AG04450 (cell line): ENCODE results near the gene LMO3. TPM values are rescaled to one million over a fixed set of nuclear protein-coding genes. Genes with fewer than 3 reads are reported as not detected.

Experiments used
- CTCF ChIA-PET: fragments of 300-600, 350-600 bp; formaldehyde crosslinking; extraction: SDS; loops from one replicate; lab custom pipeline; 2022; ENCODE audit warnings: antibody characterized with exemption, inconsistent platforms; lab: Charles Lee
- POLR2A ChIA-PET: fragments of 350-600 bp; formaldehyde crosslinking; extraction: SDS; loops from one replicate; lab custom pipeline; 2021; ENCODE audit warnings: antibody characterized with exemption, inconsistent platforms; lab: Yijun Ruan, JAX
- DNase-seq: peaks from one replicate; pipeline ENCODE4 v3.0.0-alpha.2; 2011; ENCODE audit warnings: low read depth, low spot score
- H3K27ac ChIP-seq: one replicate; pipeline ENCODE4 v1.5.1; 2012; ENCODE audit warnings: low read depth, low read length, control low read depth
- H3K27me3 ChIP-seq: one replicate; pipeline ENCODE4 v1.6.0; 2012; ENCODE audit warnings: low read length; ENCODE audit not compliant: control insufficient read depth, insufficient read depth
- H3K4me3 ChIP-seq: 2 replicates; pipeline ENCODE4 v1.5.1; 2011; ENCODE audit warnings: mild to moderate bottlenecking, low read depth, low read length, control low read depth
- H3K9me3 ChIP-seq: 2 replicates; pipeline ENCODE4 v1.5.1; 2012; ENCODE audit warnings: low read length; ENCODE audit not compliant: control insufficient read depth, insufficient read depth
- CTCF ChIP-seq: IDR thresholded peaks from 2 replicates; pipeline ENCODE4 v1.5.1; 2011; ENCODE audit warnings: low read depth, low read length, control low read depth, inconsistent platforms
- polyA plus RNA-seq: library from polyadenylated mRNA; depleted of rRNA; stranded (reverse); fragments of >200 nt; gene quantifications from 2 replicates; pipeline ENCODE4 v1.2.3, GENCODE V29; 2011

The LMO3 gene
- polyA plus RNA-seq, 1 experiment: 2.0 TPM

- no peak overlapping the region for H3K4me3 ChIP-seq
- DNase-seq: no peak
- CTCF ChIA-PET: no interaction called here
- no peak overlapping the region for H3K27ac ChIP-seq
- no peaks in the 10 kb centered on the region for H3K9me3 ChIP-seq
- POLR2A ChIA-PET: no interaction called here
- no peak for TF ChIP-seq CTCF
- H3K27me3 ChIP-seq: no peaks in the 10 kb centered on the region
Observed at GRCh38 chr12:16520328-16520727, 85.6 kb downstream of the LMO3 start.

- DNase-seq: no peak
Observed at GRCh38 chr12:16515666-16516065, 90.3 kb downstream of the LMO3 start.

GRCh38 chr12:16513231-16513630, 92.7 kb downstream of the LMO3 start:
- Histone ChIP-seq H3K9me3 (no peaks in the 10 kb centered on the region; the same call in 1 of the 2 replicates), H3K27ac (no peak overlapping the region), H3K4me3 (no peak overlapping the region), H3K27me3 (no peaks in the 10 kb centered on the region)
- no peak for DNase-seq
- no peak for TF ChIP-seq CTCF
- CTCF ChIA-PET: no interaction called here
- POLR2A ChIA-PET: no interaction called here

More at GRCh38 chr12:16515666-16516065, 90.3 kb downstream of the LMO3 start:
- Histone ChIP-seq H3K4me3 (no peak overlapping the region), H3K27me3 (no peaks in the 10 kb centered on the region), H3K9me3 (no peaks in the 10 kb centered on the region; the same call in 1 of the 2 replicates), H3K27ac (no peak overlapping the region)
- no peak for TF ChIP-seq CTCF
- ChIA-PET CTCF (no interaction called here), POLR2A (no interaction called here)

DNA sequence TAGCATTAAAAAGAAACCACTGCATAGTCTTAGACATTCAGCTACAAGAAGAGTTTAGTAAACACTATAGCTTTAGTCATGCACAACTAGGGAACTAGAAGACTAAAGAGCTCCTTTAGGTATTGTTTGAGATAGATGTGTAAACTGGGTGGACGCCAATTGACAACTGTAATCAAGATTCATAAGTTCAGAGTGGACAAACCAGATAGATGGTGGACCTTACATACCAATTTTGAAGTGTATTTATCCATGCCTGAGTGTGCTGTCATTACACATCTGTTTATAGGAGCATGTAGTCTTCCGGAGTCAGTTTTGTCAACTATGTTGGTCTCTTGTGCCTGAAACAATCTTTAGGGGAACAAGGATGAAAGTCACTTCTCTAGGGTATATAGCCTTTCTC, 96.6 kb downstream of the LMO3 start:
- no peak overlapping the region for H3K4me3 ChIP-seq
- DNase-seq: no peak
- POLR2A ChIA-PET: no interaction called here

GRCh38 chr12:16506394-16506793, 99.6 kb downstream of the LMO3 start:
- Histone ChIP-seq H3K27ac (no peak overlapping the region), H3K9me3 (no peaks in the 10 kb centered on the region), H3K27me3 (no peaks in the 10 kb centered on the region), H3K4me3 (no peak overlapping the region)
- no peak for TF ChIP-seq CTCF
- POLR2A ChIA-PET: no interaction called here
- CTCF ChIA-PET: interaction anchor here (0.7 kb wide), 1 partner anchor 34 kb away, joined by 3 read pairs; no protein-coding TSS in a partner anchor
- no peak for DNase-seq

More for the DNA sequence above, 96.6 kb downstream of the LMO3 start:
- no peak for TF ChIP-seq CTCF
- Histone ChIP-seq H3K9me3 (no peaks in the 10 kb centered on the region; the same call in 1 of the 2 replicates), H3K27ac (no peak overlapping the region), H3K27me3 (no peaks in the 10 kb centered on the region)
- CTCF ChIA-PET: no interaction called here
